Raji (cell line): ENCODE results near the gene SS18L1.

ENCODE experiments used
- POLR2A ChIP-seq: IDR thresholded peaks from 2 replicates; pipeline ENCODE4 v1.6.1; 2011; ENCODE audit warnings: low read depth, low read length, control low read depth; ENCODE audit not compliant: insufficient read depth

Gene SS18L1

DNA sequence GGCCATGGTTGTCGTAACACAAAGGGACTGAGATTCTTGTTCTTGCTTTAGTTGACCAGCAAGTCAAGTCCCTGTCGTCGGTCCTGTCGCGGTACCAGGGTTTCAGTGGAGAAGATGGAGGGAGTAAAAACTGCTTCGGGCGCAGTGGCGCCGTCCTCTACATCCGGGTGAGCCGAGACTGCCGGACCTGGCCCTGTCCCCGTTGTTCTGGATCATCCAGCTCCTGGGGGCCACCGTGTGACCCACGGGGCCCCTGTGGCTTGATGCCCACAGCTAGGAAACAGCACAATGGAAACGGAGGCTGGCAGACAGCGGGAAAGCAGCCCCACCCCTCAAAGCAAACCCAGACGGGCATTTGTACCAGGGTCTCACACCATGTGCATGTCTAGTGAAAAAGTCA is 54.2 kb downstream of the SS18L1 start:
- no peak for TF ChIP-seq POLR2A

DNA sequence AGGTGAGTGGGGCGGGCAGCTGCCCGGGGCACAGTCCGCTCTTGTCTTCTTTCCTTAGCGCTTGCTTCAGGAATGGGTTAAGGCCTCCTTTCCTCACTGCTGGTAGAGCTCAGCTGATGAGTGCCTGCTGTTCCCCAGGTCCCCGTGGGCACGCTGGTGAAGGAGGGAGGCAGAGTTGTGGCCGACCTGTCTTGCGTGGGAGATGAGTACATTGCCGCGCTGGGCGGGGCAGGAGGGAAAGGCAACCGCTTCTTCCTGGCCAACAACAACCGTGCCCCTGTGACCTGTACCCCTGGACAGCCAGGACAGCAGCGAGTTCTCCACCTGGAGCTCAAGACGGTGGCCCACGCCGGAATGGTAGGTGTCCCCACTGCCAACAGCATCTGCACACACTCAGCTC is 54.9 kb downstream of the SS18L1 start:
- TF ChIP-seq POLR2A, result no peak

- TF ChIP-seq POLR2A, result no peak
Measured at GRCh38 chr20:62198931-62199330, 55.4 kb downstream of the SS18L1 start.

GRCh38 chr20:62200491-62201172 is 57.1 kb downstream of the SS18L1 start:
- TF ChIP-seq POLR2A, result no peak

GRCh38 chr20:62201173-62202082 is 57.9 kb downstream of the SS18L1 start:
- TF ChIP-seq POLR2A, result no peak

- TF ChIP-seq POLR2A, result no peak
Measured at GRCh38 chr20:62202083-62202395, 58.5 kb downstream of the SS18L1 start.

GRCh38 chr20:62202676-62203377 is 59.3 kb downstream of the SS18L1 start:
- TF ChIP-seq POLR2A, result no peak

DNA sequence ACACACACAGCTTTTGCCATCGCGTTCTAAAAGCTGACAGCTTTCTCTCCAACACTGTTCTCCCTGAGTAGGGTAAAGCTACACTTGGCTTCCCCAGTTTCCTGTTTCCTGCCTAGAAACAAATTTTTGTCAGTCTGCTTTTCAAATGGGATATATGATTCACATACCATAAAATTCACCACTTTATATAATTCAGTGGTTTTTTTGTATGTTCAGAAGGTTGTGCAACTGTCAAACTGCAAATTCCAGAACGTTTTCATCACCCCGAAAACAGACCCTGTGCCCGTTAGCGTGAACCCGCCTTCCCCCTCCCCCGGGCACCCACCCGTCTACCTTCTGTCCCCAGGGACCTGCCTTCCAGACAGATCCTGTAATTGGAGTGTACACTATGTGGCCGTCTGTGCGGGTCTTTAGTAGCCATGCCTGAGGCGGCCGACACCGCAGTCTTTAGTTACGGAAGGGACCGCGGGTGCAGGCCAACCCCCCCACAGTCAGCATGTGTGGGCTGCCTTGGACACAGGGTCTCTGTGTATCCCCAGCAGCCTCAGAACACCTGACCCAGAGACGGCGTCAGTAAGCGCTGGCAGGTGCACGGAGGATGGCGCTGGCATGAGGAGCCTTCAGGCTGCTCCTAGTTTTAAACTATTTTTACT is 59.9 kb downstream of the SS18L1 start:
- no peak for TF ChIP-seq POLR2A

DNA sequence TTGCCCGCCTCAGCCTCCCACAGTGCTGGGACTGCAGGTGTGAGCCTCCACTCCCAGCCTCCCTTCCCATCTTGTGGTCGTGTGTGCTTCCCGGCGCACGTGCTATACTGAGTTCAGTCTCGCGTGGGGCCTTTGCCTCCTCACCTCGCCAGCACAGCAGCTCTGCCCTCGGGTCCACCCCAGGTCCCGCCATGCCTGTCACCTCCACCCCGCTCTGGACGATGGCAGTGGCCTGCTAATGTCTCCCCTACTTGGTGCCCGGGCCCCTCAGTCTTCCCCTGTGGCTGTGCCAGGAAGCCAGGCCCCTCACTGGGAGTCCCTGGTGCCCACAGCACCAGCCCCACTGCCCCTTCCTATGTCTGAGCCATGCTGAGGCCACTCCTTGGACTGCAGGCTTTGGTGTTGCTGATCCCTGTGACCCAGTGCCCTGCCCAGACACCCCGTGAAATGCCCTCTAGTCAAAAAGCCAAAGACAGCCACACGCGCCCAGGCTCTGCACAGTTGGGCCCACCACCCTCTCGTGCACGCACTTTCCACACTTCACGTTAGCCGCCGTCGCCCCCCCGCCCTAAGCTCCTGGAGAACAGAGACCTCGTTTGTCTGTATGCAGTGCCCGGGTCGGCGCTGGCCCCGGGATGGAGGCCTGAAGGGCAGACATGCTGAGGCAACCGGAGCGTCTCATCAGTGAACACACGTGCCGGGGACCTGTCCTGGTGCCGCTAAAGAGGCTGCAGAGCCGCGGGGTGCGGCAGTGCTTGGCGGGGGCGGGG is 62.2 kb downstream of the SS18L1 start:
- TF ChIP-seq POLR2A, result no peak

GRCh38 chr20:62206388-62206775 is 62.8 kb downstream of the SS18L1 start:
- no peak for TF ChIP-seq POLR2A

GRCh38 chr20:62208061-62208794 is 64.7 kb downstream of the SS18L1 start:
- TF ChIP-seq POLR2A, result no peak

- no peak for TF ChIP-seq POLR2A
Measured at GRCh38 chr20:62208795-62209755, 65.5 kb downstream of the SS18L1 start.
